ENCODE measurements around the gene GTF2IRD1.
"Not testable (repeated sequence)": the region's sequence is repeated elsewhere in the genome, so short reads cannot be mapped to it uniquely, and the experiment has no call there.

GTF2IRD1 gene

DNA sequence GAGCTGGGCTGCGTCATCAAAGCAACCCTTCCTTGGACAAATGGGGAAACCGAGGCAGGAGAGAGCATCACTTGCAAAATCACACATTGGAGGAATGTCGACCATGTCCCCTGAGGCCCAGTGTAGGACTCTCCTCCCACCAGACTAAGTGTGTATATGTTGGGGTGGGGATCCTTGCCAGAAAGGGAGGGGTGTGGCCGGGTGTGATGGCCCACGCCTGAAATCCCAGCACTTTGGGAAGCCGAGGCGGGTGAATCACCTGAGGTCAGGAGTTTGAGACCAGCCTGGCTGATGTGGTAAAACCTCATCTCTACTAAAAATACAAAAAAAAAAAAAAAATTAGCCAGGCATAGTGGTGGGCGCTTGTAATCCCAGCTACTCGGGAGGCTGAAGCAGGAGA is 23.3 kb upstream of the GTF2IRD1 start:
- not testable (repeated sequence) for DNase-seq (ENCODE audit: low read depth)

DNA sequence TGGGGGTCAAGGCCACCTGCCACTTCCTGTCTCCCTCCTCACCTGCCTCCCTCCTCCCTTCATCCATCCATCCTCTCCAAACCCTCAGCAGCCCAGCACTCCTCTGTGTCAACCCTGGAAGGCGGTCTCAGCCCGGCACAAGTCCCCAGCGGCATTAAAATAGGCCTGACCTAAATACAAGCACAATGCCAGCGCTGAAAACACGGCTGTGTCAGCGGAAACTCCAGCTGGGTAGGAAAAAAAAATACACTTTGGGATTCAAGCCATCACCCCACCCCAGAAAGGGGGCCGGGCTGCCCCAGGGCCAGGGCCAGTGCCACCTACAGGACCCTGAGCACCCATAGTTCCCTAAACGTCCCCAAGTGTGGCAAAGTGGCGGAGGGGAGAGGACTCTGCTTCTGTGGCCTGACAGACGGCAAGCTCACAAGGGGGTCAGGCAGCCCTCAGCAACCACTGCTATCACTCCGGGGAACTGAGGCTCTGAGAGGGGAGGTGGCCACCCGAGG is 22.7 kb upstream of the GTF2IRD1 start:
- no peak for DNase-seq (ENCODE audit: low read depth)

DNA sequence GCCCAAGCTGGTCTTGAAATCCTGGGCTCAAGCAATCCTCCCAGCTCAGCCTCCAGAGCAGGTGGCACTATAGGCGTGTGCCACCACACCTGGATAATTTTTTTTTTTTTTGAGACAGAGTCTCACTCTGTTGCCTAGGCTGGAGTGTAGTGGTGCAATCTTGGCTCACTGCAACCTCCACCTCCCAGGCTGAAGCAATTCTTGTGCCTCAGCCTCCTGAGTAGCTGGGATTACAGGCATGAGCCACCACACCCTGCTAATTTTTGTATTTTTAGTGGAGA is 16.5 kb upstream of the GTF2IRD1 start:
- not testable (repeated sequence) for DNase-seq (ENCODE audit: low read depth)

DNA sequence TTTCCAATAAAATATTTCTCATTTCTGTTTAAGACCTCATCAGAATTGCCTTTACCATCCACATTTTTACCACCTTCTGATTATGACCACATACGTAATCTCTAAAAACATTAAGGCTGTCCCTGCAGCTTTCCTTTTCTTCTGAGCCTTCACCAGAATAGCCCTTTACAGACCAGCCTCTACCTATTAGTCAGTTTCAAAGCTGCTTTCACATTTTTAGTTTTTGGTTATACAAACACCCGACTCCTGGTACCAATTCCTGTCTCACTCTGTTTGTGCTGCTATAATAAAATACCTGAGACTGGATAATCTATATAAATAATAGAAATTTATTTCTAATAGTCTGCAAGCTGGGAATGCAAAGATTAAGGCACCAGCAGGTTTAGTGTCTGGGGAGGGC is 15.4 kb upstream of the GTF2IRD1 start:
- DNase-seq (ENCODE audit: low read depth), result no peak

DNA sequence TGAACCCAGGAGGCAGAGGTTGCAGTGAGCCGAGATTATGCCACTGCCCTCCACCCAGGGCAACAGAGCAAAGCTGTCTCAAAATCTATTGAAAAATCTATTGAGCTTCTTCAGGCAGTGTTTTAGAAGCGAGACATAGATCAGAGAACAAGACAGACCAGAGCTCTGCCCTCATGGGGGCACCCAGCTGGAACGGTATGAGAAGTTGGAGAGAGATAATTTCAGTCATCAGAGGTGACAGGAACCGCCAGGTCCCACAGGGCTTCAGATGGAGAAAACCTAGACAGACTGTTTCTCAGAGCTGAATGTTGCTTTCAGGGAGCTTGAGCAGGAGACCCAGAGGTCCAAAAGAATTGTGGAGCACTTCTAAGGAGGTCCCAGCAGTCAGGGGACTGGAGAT is 14.2 kb upstream of the GTF2IRD1 start:
- DNase-seq (ENCODE audit: low read depth), result no peak

DNA sequence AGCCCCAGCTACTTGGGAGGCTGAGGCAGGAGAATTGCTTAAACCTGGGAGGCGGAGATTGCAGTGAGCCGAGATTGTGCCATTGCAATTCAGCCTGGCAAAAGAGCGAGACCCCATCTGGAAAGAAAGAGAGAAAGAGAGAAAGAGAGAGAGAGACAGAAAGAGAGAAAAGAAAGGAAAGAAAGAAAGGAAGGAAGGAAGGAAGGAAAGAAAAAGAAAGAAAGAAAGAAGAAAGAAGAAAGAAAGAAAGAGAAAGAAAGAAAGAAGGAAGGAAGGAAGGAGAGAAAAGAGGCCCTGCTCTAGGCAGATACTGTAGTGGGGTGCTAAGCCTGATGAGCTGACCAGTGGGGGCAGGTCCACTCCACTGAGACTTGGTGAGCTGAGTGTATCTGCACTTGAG is 13.6 kb upstream of the GTF2IRD1 start:
- DNase-seq (ENCODE audit: low read depth), result not testable (repeated sequence)

DNA sequence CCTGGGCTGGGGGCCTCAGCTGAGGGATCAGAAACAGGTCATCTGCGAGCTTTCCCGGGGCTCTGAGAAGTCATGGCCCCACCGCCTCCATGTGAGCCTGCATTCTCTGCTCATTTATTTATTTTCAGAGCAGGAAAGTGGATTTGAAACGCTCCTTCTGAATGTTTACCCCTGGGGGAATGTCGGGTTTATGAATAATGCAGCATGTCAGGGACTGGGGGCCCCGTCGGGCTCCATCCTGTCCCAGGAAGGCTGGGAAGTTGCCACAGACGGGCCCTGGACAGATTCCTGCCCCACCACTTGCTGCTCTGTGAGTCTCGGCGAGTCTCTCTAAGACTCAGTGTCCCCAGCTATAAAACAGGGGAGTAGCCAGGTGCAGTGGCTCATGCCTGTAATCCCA is 11.9 kb upstream of the GTF2IRD1 start:
- DNase-seq (ENCODE audit: low read depth), result no peak

DNA sequence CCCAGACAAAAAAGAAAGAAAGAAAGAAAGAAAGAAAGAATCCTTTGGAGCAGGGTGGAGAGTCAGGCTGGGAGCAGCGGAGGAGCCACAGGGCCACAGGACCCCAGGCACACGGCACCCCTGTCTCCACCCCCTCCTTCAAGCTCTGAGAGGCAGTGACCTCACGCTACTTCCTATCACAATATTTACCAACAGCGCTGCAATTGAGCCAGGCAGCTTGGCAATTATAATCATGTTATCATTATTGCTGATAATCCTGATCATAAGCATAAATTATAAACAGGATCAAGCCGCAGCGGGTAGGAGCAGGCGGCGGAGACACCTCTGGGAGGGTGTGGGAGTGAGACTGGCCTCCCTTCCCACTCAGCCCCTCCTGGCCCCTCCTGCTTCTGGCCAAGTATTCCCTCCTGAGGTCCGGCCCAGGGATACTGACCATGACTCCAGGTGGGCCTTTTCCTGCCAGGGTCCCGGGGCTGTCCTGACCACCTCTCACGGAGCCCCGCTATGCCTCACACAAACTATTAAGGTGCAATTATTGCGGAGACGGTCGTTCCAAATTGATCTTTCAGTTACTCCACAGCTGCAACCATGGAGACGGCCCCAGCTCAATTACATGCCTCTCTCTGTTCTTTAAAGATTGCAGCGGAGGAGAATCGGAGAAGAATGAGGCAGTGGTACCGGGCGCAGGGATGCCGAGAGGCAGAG is 10.0 kb upstream of the GTF2IRD1 start:
- DNase-seq (ENCODE audit: low read depth), result no peak

DNA sequence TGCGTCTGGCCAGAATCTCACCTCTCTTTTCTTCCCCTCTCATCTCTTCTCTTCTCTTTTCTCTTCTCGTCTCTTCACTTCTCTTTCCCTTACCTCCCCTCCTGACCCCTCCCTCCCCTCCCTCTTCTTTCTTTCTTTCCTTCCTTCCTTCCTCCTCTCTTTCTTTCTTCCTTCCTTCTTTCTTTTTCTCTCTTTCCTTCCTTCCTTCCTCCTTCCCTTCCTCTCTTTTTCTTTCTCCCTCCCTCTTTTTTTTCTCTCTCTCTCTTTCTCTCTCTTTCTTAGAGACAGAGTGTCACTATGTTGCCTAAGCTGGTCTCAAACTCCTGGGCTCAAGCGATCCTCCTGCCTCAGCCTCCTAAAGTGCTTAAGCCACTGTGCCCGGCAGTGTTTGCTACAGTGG is 4.6 kb upstream of the GTF2IRD1 start:
- no peak for DNase-seq (ENCODE audit: low read depth)

DNA sequence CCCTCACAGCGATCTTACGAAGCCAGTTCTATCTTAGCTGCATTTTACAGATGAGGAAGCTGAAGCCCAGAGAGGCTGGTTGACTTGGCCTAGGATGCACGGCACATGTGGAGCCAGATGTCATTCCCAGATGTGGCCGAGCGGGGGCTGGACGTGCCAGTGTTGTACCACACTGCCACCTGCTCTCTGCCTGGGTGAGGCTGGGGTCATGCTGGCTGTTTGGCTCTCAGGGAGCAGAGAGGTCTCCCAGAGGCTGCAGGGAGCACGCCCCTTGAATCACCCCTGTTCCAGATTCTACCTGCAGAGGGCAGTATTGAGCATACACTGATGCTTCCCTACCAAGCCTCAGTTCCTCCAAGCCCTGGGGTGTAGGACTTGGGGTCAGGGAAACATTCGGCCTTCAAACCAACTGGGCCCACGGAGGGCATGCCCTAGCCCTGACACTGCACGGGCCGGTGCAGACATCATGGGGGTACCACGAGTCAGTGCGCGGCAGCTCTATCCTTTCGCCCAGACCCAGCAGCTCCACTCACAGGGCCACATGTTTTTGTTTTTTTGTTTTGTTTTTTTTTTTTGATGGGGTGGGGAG is 3.8 kb upstream of the GTF2IRD1 start:
- DNase-seq (ENCODE audit: low read depth), result no peak

DNA sequence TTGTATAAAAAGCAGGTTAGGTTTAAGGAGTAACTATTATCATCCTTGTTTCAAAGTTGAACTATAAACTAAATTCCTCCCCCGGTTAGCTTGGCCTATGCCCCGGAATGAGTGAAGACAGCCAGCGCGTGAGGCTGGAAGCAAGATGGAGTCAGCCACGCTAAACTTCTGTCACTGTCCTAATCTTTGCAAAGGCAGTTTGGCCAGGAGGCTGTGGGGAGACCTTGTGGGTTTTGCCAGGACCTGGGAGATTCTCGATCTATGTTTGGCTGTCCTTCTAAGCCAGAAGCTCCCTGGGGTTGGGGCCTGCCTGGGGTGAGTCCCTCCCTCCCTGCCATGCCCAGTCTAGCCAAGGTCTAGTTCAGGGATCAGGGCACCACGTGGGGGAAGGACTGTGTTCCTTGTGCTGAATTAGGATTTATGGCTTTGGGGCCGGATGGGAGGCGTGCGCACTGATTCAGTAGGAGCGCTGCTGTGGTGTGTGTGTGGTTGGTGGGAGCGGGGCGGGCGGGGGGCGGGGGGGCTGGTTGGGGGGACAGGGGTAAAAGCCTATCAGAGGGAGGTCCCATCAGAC is 871 bp upstream of the GTF2IRD1 start:
- DNase-seq (ENCODE audit: low read depth), result peak; percentile 15

DNA sequence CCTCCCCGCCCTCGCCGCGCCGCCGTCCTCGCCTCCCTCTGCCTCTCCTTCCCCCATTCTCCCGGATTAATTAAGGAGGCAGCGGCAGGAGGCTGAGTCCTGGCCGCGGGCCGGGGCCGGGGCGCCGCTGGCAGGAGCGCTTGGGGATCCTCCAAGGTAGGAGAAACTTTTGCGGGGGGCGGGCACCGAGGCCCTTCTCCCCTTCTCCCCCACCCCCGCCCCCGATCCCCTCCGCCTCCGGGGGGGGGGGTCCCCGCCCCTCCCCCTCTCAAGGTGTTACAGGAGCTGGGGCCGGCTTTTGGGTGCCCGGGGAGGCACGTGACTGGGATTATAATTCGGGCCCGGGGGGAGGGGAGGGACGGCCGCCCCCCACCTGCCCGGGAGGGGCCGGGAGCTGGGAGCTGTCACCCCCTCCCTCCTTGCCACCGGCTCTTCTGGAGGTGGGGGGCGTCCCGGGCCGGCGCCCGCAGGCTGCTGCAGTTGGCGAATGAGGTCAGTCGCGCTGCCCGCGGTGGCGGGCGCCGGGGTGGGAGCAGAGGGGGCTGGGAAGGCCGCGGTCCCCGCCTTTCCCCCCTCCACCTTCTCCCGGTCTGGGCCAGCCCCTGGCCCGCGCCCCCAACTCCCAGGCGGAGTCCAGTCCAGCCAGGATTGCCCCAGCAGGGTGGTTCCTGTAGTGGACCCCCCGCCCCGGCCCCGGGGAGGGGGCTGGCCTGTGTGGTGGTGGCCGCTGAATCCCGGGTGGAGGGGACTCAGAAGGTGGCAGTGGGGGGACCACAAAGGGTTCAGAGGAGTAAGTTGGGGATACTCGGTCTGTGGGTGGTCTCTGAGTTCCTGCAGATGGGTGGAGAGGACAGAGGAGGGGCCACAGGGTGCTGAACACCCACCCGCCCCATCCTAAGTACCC is 567 bp downstream of the GTF2IRD1 start:
- DNase-seq (ENCODE audit: low read depth), result no peak

DNA sequence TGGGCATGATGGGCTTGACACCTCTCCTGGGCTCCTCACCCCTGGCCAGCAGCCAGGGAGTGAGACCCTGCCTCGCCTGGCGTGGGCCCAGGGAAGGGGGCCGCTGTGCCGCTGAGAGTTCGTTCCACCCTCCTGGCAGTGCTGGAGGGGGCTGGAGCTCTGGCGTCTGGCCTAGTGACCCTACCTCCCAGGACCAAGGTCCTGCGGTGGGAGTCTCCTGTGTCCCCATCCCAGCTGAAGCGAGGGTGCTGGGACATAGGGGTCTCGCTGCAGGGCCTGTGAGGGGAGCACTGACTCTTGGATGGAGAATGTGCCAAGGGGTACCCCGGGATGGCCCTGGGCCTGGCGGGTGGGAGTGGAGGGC is 1.2 kb downstream of the GTF2IRD1 start:
- no peak for DNase-seq (ENCODE audit: low read depth)

DNA sequence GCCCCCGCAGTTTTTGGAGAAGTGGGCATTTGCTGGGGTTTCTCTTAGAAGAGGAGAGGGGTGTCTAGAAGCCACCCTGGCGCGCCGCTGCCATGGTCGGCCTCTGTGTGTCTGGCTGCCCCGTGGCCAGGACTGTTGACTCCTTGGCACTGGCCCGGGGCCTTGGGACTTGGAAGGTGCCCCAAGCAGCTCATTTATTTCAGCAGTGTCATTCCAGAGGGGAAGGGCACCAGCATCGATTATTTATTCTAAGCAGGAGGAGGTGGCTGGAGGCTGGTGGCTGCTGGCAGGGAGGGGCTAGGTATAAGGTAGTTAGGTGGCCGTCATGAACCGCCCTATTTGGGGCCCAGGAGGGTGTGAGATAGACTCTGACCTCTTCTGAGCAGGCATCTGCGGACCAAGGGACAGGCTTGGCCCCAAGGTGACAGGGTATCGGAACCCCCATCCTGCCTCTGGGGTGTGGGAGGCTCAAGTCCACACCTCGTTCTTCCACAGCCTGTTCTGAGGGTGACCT is 1.6 kb downstream of the GTF2IRD1 start:
- DNase-seq (ENCODE audit: low read depth), result no peak

DNA sequence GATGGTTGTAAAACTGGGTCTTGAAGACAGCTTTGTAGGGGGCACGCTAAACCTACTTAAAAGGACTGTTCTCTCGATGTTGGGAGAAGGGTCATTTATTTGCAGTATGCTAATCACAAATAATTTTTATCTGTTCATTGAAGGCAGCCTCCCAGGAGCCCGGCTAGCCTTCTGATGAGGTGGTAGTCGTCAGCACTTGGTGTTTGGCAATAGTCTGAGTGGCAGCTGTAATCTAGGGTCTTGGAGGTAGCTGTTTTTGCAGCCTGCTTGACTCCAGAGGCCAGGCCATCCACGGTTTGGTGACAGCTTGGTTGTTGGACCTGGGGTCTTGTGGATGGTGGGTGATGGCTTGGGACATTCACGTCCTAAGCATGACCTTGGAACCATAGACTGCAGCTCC is 2.2 kb downstream of the GTF2IRD1 start:
- no peak for DNase-seq (ENCODE audit: low read depth)

DNA sequence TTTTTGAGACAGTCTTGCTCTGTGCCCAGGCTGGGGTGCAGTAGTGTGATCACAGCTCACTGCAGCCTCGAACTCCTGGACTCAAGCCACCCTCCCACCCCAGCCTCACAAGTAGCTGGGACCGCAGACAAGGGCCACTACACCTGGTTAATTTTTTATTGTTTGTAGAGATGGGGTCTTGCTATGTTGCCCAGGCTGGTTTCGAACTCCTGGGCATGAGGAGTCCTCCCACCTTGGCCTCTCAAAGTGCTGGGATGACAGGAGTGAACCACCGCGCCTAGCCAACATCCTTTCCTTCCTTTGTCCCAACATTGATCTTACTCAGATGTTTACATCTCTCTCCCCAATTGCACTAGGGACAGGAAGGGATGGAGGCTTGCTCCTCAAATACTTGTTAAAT is 3.3 kb downstream of the GTF2IRD1 start:
- DNase-seq (ENCODE audit: low read depth), result no peak

DNA sequence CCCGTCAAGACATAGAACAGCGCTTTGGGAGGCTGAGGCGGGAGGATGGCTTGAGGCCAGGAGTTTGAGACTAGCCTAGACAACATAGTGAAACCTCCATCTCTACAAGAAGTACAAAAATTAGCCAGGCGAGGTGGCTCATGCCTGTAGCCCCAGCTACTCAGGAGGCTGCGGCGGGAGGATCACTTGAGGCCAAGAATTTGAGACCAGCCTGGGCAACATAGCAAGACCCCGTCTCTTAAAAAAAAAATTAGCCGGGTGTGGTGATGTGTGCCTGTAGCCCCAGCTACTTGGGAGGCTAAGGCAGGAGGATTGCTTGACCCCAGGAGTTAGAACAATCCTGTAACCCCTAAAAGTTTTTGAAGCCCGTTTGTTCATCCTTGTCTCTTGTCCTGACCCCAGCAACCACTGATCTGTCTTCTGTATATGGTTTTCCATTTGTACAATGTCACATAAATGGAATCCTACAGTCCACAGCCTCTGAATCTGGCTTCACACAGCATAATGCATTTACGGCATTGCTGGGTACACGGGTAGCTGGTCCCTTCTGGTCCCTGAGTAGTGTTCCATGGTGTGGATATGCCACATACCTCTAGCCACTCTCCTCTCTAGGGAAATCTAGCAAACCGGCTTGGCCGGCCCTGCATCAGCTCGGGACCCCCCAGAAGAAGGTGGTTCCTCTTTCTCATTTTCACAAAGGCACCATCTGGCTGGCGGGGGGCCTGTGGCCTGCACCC is 8.4 kb downstream of the GTF2IRD1 start:
- no peak for DNase-seq (ENCODE audit: low read depth)

DNA sequence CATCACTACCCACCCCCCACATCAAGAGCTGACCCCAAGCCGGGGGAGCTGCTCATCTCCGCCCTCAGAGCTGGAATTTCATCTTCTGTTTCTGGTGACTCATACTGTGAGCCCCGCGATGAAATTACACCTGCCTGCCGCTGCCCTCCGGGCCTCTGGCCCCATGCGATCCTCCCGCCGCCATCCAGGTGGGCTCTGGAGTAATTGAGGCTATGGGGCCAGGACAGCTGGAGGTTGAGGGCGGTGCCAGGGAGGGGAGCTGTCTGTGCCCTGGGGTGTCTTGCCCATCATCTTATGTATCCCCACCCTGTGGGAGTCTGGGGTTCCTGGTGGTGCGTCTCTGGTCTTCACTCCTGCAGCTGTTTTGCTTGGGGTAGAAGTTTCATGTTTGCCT is 9.0 kb downstream of the GTF2IRD1 start:
- no peak for DNase-seq (ENCODE audit: low read depth)

DNA sequence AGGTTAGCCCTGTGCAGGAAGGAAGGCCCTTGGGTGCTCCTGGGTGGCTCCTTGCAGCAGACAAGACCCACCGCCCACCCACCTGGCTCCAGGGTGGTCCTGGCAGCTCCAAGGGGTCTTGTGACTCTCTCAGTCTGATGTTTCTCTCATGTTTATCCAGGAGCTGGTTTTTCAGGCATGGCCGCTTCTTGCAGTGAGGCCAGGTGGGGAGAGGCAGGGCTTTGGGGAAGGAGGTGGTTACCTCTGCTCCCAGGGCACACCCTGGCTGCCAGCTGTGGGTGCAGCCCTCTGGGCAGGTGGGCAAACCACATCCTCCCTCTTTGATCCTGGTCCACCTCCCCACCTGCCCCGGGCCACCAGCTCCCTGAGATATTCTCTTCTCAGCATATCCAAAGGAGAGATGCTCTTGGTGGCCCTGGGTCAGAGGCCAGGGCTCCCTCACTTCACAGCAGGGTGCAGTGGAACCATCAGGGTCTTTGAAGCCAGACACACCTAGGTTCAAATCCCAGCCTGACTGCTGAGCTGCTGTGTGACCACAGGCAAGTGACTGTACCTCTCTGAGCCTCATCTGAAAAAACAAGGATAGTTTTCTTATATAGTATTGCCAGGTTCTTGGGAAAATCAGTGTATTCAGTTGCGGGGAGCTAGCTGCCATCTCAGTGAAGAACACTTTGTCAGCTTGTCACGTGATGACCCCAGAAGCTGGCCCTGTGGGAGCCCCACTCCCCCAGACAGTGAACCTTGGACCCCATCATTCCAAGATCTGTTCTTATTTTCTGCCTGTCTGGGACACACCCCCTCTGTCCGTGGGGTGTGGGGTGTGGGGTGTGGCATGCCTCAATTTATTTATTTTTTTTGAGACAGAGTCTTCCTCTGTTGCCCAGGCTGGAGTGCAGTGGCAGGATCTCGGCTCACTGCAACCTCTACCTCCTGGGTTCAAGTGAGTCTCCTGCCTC is 11.5 kb downstream of the GTF2IRD1 start:
- no peak for DNase-seq (ENCODE audit: low read depth)

DNA sequence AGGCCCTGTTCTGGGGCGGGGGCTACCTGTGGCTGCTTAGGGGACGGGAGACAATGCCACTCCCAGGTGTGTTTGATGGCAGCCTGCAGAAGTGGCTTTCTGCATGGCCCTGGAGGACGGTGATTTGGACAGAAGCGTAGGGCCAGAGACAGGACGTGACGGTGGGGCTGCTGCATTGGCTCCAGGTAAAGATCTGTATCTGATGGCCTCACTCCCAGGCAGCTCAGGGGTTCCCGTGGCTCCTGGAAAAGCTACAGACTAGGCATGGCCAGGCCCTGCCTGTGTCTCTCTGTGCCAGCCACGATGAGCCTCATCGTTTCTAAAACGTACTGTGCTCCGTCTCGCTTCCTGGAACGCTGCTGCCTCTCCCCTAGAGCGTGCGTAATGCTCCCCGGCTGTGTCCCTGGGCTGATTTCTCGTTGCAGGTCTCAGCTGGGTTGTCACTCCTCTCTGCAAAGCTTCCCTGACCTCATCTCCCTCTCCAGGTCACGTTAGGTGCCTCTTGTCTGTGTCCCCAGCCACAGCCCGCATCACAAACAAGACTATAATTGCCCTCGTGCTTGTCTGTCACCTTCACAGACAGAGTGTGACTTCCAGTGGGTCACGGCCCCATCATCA is 12.6 kb downstream of the GTF2IRD1 start:
- DNase-seq (ENCODE audit: low read depth), result no peak
